Measurements from ENCODE around the gene KCNMA1.

The KCNMA1 gene

GRCh38 chr10:76830218-76830617, 807.4 kb downstream of the KCNMA1 start:
- no peak for DNase-seq (ENCODE audit: low read depth)

GRCh38 chr10:76829724-76830123, 807.9 kb downstream of the KCNMA1 start:
- no peak for DNase-seq (ENCODE audit: low read depth)
